GM12891 (cell line): Measurements from ENCODE around the gene SIK2.

Experiments
- POLR2A ChIP-seq: IDR thresholded peaks from 2 replicates; pipeline ENCODE4 v1.6.1; 2011; ENCODE audit warnings: low read depth, low read length, control low read depth
- POLR2AphosphoS5 ChIP-seq: IDR thresholded peaks from 2 replicates; pipeline ENCODE4 v1.6.1; 2011; ENCODE audit warnings: low read depth, low read length, control low read depth
- TAF1 ChIP-seq: IDR thresholded peaks from 2 replicates; pipeline ENCODE4 v1.6.1; 2011; ENCODE audit warnings: low read depth, low read length, control low read depth

GRCh38 chr11:111559800-111560464, 42.3 kb upstream of the SIK2 start:
- TF ChIP-seq TAF1 = no peak
- TF ChIP-seq POLR2A = no peak
- TF ChIP-seq POLR2AphosphoS5 = no peak
